ENCODE data around the gene HES1.
"Not testable (repeated sequence)": the region's sequence is repeated elsewhere in the genome, so short reads cannot be mapped to it uniquely, and the experiment has no call there.

The HES1 gene

GRCh38 chr3:194125442-194125841 lies 10.5 kb upstream of the HES1 start:
- TF ChIP-seq CTCF (IDR thresholded peaks at IDR 0.05; ENCODE audit: borderline replicate concordance, extremely low read depth, low read length, poor library complexity, severe bottlenecking): no peak
- no peak for TF ChIP-seq EZH2 (IDR thresholded peaks at IDR 0.05; ENCODE audit: borderline replicate concordance, low read depth, low read length, severe bottlenecking)
- peaks cover 79% of the 10 kb centered on the region for H3K27me3 ChIP-seq (ENCODE audit: insufficient read depth, low read length, poor library complexity)

GRCh38 chr3:194126790-194127189 lies 9.2 kb upstream of the HES1 start:
- Histone ChIP-seq H3K4me3 (ENCODE audit: low read depth in 1 of 2, low read length in 2 of 2) (no peak overlapping the region), H3K4me2 (ENCODE audit: insufficient read depth, low read length) (no peak overlapping the region), H4K20me1 (ENCODE audit: insufficient read depth, low read length) (peaks cover 21% of the 10 kb centered on the region; the same call in 1 of the 2 replicates), H3K79me2 (ENCODE audit: insufficient read depth, low read length) (no peaks in the 10 kb centered on the region), H3K9me3 (ENCODE audit: insufficient read depth, low read length, severe bottlenecking) (no peaks in the 10 kb centered on the region), H3K27me3 (ENCODE audit: insufficient read depth, low read length, poor library complexity) (peaks cover 80% of the 10 kb centered on the region), H3K27ac (ENCODE audit: low read length) (no peak overlapping the region), H2AFZ (ENCODE audit: low read depth, low read length) (no peak overlapping the region), H3K36me3 (ENCODE audit: insufficient read depth, low read length) (no peaks in the 10 kb centered on the region), H3K4me1 (ENCODE audit: insufficient read depth, low read length) (peaks cover 11% of the 10 kb centered on the region), H3K9ac (ENCODE audit: low read depth, low read length) (no peak overlapping the region)
- no peak for DNase-seq
- TF ChIP-seq EZH2 (IDR thresholded peaks at IDR 0.05; ENCODE audit: borderline replicate concordance, low read depth, low read length, severe bottlenecking) (no peak), CTCF (IDR thresholded peaks at IDR 0.05; ENCODE audit: borderline replicate concordance, extremely low read depth, low read length, poor library complexity, severe bottlenecking) (no peak)
- ATAC-seq (ENCODE audit: insufficient read depth, low read depth): no peak

More at GRCh38 chr3:194125442-194125841, 10.5 kb upstream of the HES1 start:
- DNase-seq (no peak), ATAC-seq (ENCODE audit: insufficient read depth, low read depth) (no peak)
- Histone ChIP-seq H3K9me3 (ENCODE audit: insufficient read depth, low read length, severe bottlenecking) (no peaks in the 10 kb centered on the region), H3K4me3 (ENCODE audit: low read depth in 1 of 2, low read length in 2 of 2) (no peak overlapping the region), H4K20me1 (ENCODE audit: insufficient read depth, low read length) (peaks cover 17% of the 10 kb centered on the region; the same call in 1 of the 2 replicates), H3K4me2 (ENCODE audit: insufficient read depth, low read length) (no peak overlapping the region), H3K27ac (ENCODE audit: low read length) (no peak overlapping the region), H3K4me1 (ENCODE audit: insufficient read depth, low read length) (no peaks in the 10 kb centered on the region), H3K9ac (ENCODE audit: low read depth, low read length) (no peak overlapping the region), H3K79me2 (ENCODE audit: insufficient read depth, low read length) (no peaks in the 10 kb centered on the region), H2AFZ (ENCODE audit: low read depth, low read length) (no peak overlapping the region), H3K36me3 (ENCODE audit: insufficient read depth, low read length) (no peaks in the 10 kb centered on the region)

- peaks cover 11% of the 10 kb centered on the region for H3K4me1 ChIP-seq (ENCODE audit: insufficient read depth, low read length)
- DNase-seq: no peak
- H3K9ac ChIP-seq (ENCODE audit: low read depth, low read length): no peak overlapping the region
- TF ChIP-seq EZH2 (IDR thresholded peaks at IDR 0.05; ENCODE audit: borderline replicate concordance, low read depth, low read length, severe bottlenecking): no peak
- TF ChIP-seq CTCF (IDR thresholded peaks at IDR 0.05; ENCODE audit: borderline replicate concordance, extremely low read depth, low read length, poor library complexity, severe bottlenecking): peak; percentile 34
- ATAC-seq (ENCODE audit: insufficient read depth, low read depth): no peak
- H3K9me3 ChIP-seq (ENCODE audit: insufficient read depth, low read length, severe bottlenecking): no peaks in the 10 kb centered on the region
- H3K4me2 ChIP-seq (ENCODE audit: insufficient read depth, low read length): no peak overlapping the region
- no peak overlapping the region for H3K4me3 ChIP-seq (ENCODE audit: low read depth in 1 of 2, low read length in 2 of 2)
- no peak overlapping the region for H3K27ac ChIP-seq (ENCODE audit: low read length)
- no peaks in the 10 kb centered on the region for H3K36me3 ChIP-seq (ENCODE audit: insufficient read depth, low read length)
- H3K79me2 ChIP-seq (ENCODE audit: insufficient read depth, low read length): no peaks in the 10 kb centered on the region
- H2AFZ ChIP-seq (ENCODE audit: low read depth, low read length): no peak overlapping the region
- peaks cover 83% of the 10 kb centered on the region for H3K27me3 ChIP-seq (ENCODE audit: insufficient read depth, low read length, poor library complexity)
- peaks cover 27% of the 10 kb centered on the region for H4K20me1 ChIP-seq (ENCODE audit: insufficient read depth, low read length)
These were observed 7.6 kb upstream of the HES1 start for GRCh38 chr3:194128202-194128918.

- Histone ChIP-seq H4K20me1 (ENCODE audit: insufficient read depth, low read length) (peaks cover 27% of the 10 kb centered on the region), H3K4me1 (ENCODE audit: insufficient read depth, low read length) (peaks cover 17% of the 10 kb centered on the region), H3K27me3 (ENCODE audit: insufficient read depth, low read length, poor library complexity) (peaks cover 83% of the 10 kb centered on the region)
- not testable (repeated sequence) for H3K36me3 ChIP-seq (ENCODE audit: insufficient read depth, low read length); H3K27ac ChIP-seq (ENCODE audit: low read length); H3K4me3 ChIP-seq (ENCODE audit: low read depth in 1 of 2, low read length in 2 of 2); H3K9ac ChIP-seq (ENCODE audit: low read depth, low read length); H3K4me2 ChIP-seq (ENCODE audit: insufficient read depth, low read length); H2AFZ ChIP-seq (ENCODE audit: low read depth, low read length); DNase-seq; ATAC-seq (ENCODE audit: insufficient read depth, low read depth); H3K9me3 ChIP-seq (ENCODE audit: insufficient read depth, low read length, severe bottlenecking); H3K79me2 ChIP-seq (ENCODE audit: insufficient read depth, low read length)
These were observed 7.0 kb upstream of the HES1 start for GRCh38 chr3:194128919-194129295.
